CD4-positive, alpha-beta T cell treated with Interleukin-1 beta for 1 hour (primary cell): ENCODE results near the gene FAM193B.
"Not testable (repeated sequence)": the region's sequence is repeated elsewhere in the genome, so short reads cannot be mapped to it uniquely, and the experiment has no call there.

Source experiments
- DNase-seq, 2 donors: peaks; one replicate each; pipeline ENCODE4 v3.0.0-alpha.2; 2020 to 2022

FAM193B gene

DNA sequence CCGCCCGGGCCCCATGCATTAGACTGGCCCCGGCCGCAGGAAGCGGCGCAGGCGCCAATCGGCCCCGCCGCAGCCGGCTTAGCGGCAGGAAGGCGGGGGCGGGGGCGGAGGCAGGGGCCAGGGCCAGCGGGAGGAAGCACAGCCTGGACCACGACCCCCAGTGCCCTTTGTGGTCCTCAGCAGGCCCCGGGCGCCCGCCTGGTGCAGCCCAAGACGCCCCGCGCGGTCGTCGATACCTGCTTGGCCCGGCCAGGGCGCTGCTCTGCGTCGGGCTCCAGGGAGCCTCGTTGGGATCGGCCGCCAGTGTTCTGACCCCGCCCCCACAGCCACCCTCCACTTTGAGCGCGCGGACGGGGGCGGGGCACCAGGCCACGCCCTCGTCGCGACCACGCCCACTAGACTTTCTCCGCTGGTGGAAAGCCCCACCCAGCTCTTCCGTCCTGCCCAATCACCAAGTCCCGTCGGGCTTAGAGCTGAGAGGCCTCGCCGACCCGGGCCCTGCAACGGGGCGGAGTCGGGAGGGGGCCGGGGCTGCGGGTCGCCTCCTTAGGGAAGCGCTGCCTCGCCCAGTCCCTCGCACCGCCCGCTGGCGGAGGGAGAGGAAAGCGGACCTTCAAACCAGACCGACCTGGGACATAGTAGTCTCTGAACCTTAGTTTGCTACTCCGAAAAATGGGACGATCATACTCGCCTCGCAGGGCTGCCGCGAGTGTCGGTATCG is 56.9 kb downstream of the FAM193B start, which contains the start of gene PDLIM7:
Gene PDLIM7 (minus strand): TSS at position 313 of the 721 bp plus-strand sequence. CDS start 1,092 bp downstream, outside the sequence.
- peak; percentile 94 to 95 for DNase-seq

DNA sequence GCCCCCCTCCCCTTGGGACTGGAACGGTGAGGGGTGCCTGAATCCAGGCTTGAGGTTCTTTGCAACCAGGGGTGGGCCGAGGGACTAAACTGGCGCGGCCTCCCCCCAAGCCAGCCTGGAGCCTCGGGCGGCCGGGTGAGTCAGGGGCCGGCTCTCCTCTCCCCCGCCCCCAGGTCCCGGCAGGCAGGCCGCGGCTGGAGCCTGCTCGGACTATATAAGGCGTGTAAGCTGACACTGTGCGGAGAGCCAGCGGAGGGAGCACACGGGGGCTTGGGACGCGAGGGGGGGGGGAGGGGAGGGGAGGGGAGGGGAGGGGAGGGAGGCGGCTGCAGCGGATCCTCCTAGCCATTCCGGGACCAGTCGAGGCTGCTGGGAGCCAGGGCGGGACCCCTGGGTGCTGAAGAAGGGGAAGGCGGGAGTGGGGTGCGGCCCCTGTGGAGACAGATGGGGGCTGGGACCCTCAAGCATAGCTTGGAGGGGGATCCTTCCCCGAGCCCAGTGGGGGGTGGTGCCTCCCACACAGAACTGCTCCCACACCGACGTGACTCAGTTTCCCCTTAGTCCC is 57.6 kb downstream of the FAM193B start:
- DNase-seq: peak in 1 of 2 donors; percentile 26

DNA sequence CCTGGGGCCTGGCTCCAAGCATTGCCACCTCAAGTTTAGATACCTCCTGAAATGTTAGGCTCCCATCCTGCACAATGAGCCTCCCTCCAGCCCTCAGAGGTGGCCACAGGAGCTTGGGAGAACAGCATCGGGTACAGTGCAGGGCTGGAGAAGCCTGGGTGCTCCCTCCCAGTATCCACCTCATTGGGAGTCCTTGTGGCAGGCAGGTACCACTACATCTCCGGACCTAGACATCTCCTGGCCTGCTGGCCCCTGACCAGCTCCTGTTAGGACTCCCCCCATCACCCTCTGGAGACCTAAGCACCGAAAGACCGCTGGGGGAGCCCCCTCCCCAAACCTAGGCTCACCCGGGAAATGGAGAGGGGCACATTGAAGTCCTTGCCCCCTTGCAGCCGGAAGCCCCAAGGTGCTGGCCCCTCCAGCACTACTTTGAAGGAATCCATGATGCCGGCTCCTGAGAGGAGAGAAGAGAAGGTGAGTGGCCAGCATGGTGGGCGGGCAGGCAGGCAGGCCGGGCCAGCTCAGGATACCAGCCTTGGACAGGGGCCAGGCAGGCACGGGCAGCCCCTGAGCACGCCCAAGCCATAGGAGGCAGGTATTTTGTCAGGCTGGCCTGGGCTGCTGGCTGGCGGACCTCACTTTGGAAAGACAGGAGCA is 58.2 kb downstream of the FAM193B start:
- peak in 1 of 2 donors; percentile 10 for DNase-seq

GRCh38 chr5:177495243-177496060 is 58.9 kb downstream of the FAM193B start:
- DNase-seq: peak in 1 of 2 donors; percentile 24

GRCh38 chr5:177494346-177495195 is 59.8 kb downstream of the FAM193B start:
- peak in 1 of 2 donors; percentile 75 for DNase-seq

GRCh38 chr5:177493795-177494345 is 60.5 kb downstream of the FAM193B start:
- DNase-seq: no peak

- DNase-seq: no peak
Observed at GRCh38 chr5:177492841-177493240, 61.5 kb downstream of the FAM193B start.

GRCh38 chr5:177491983-177492746 is 62.2 kb downstream of the FAM193B start:
- DNase-seq: no peak

DNA sequence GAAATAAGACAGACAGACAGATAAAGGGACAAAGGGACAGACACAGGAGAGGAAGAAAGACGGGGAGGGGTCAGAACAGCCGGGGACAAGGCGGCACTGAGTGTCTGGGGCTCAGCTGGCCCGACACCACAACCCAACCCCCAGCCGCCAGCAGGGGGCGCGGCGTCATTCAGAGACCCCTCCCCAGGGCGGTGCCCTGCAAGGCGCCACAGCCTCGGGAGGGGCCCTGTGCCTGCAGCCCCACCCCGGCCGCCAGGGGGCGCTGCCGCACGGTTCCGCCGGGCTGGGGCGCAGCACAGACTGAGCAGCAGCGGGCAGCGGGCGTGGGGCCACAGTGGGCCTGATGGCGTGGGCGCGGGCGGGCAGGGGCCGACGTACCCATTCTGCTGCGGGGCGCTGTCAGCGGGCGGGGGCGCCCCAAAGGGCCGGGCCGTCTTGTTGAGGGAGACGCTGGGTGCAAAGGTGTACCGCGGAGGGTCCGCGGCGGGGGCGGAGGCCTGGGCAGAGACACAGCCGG is 62.9 kb downstream of the FAM193B start:
- DNase-seq: peak in 1 of 2 donors; percentile 25

DNA sequence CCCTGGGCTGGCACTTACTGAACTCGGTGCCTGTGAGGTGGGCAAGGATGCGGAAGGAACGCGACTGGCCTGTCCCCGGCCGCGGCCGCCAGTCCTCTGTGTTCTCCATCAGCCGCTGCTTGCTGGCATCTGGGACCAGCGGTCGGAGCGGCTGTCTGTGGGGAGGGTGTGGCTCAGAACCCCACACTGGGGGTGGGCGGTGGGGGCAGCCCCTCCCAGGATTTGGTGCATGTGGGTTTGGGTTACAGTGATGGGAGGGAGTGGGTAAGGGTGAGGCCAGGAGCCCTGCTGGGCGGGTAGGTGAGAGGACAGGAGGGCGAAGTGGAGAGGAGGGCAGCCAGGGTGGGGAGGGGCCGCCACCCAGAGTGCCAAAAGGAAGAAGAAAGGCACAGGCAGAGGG is 63.4 kb downstream of the FAM193B start:
- DNase-seq: no peak

DNA sequence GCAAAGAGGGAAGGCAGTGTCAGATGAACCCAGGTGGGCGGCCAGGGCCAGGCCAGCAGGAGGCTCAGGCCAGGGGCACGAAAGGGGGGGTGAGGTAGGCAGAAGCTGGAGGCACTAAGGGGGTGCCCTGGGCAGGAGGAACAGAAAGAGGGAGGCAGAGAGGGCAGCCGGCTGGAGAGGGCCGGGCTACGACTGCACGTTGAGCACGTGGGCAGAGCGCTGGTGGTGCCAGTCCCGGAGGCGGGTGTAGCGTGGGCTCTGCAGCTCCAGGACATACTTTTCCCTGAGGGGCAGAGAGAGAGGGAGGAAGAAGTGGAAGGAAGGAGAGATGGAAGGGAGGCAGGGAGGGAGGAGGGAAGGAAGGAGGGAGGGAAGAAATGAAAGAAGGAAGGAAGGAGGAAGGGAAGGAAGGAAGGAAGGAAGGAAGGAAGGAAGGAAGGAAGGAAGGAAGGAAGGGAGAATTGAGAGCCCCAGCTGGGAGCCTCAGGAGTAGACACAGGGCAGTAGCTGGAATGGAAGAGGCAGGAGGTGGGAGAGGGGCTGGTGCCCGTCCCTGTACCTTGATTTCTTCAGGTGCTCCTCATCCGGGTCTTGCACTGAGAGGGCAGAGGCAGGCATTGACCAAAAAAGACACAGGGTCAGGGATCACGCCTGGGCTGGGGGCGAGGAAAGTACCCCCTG is 63.9 kb downstream of the FAM193B start:
- DNase-seq: no peak

- DNase-seq: no peak
Observed at GRCh38 chr5:177489119-177489716, 65.1 kb downstream of the FAM193B start.

GRCh38 chr5:177487975-177488374 is 66.4 kb downstream of the FAM193B start:
- DNase-seq: no peak

GRCh38 chr5:177487144-177487543 is 67.2 kb downstream of the FAM193B start:
- DNase-seq: no peak

DNA sequence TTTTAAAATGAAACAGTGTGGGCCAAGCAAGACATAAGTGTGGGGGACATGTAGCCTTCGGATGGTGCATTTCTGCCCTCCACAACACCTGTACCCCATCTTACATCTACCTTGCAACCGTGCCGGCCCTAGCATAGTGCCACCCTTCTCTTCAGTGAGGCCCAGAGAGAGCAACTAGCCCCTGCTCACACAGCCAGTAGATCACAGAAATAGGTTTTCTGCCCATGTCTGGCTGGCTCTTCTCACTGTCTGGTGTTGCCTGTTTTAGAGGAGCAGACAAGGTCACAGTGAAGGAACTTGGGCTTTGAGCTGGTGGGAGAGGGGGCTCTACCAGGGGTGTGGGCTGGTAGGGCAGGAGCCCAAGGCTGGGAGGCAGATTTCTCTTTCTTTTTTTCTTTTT is 68.1 kb downstream of the FAM193B start:
- no peak for DNase-seq

DNA sequence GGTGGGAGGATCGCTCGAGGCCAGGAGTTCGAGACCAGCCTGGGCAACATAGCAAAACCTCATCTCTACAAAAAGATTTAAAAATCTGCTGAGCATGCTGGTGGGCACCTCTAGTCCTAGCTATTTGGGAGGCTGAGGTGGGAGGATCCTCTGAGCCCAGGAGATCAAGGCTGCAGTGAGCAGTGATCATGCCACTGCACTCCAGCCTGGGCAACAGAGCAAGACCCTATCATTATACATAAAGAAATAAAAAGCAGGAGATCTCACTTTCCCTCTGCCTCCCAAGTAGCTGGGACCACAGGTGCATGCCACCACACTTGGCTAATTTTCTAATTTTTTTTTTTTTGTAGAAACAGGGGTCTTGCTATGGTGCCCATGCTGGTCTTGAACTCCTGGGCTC is 68.6 kb downstream of the FAM193B start:
- not testable (repeated sequence) for DNase-seq

DNA sequence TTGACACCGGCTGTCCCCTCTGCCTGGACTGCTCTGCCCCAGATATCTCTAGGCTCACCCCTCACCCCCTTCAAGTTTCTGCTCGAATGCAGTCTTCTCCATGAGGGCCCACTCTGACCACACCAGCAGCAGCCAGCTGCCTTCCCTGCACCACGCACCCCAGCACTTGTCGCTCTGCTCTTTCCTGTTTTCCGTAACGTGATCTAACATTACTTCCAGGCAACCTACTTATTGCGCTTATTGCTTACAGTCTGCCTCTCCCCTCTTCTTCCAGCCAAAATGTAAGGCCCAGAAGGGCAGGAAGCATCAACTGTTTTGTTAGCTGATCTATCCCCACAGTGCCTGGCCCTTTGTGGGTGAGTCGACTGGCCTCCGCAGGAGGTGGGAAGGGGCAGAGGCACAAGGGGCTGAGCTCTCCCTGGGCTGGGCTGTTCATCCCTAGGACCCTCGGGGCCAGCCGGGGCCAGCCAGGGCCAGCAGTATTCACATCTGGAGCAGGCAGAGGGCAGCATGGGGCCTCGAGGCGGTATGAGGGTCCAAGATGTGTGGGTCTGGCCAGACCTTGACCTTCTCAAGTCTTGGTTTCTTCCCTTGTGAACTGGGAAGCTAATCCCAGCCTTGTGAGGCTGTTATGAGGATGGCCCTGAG is 69.3 kb downstream of the FAM193B start:
- no peak for DNase-seq

DNA sequence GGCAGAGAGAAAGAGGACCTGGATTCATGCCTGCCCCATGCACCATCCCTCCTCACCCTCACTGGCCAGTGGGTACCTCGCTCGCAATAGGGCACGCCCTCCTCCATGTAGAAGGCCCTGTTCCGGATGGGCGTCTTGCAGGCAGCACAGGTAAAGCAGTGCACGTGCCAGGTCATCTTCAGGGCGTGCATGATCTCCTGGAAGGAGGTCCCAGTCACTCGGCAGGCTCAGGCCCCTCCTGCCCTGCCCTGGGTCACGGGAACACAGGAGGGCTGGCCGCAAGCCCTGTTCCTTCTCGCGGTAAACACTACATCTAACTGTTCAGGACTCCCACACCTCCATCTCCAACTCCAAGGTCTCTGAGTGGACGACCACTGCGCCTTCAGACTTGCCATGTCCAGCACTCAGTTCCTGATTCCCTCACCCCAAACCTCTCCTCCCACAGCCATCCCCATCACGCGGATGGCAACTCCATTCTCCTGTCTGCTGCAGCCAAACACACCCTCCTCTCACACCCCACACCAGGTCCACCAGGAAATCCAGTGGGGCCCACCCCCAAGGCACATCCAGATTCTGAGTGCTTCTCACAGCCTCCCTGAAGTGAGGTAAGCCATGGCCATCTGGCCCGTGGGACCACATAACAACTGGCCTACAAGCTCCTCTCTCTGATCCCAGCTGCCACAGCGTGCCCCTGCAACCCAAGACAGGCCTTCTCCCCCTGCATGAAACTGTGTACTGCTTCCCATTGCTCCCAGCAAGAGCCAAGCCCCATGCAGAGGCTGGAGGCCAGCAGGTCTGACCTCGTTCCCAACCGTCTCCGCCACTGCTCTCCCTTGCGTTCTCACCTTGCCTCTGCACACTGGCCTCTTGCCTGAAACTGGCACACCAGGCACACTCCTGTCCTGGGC is 70.1 kb downstream of the FAM193B start:
- no peak for DNase-seq
